Inflammatory macrophage treated with lipopolysaccharide for 4 hours (primary cell): ENCODE measurements around the gene SPIRE2.

Source experiments
- DNase-seq: peaks from one replicate; pipeline ENCODE4 v3.0.0-alpha.2; 2020

The SPIRE2 gene

GRCh38 chr16:89918453-89919347 lies 90.4 kb downstream of the SPIRE2 start, which contains the start of gene MC1R:
MC1R (plus strand) TSS chr16:89918862; CDS start chr16:89919259, 397 bp downstream.
- DNase-seq = no peak

DNA sequence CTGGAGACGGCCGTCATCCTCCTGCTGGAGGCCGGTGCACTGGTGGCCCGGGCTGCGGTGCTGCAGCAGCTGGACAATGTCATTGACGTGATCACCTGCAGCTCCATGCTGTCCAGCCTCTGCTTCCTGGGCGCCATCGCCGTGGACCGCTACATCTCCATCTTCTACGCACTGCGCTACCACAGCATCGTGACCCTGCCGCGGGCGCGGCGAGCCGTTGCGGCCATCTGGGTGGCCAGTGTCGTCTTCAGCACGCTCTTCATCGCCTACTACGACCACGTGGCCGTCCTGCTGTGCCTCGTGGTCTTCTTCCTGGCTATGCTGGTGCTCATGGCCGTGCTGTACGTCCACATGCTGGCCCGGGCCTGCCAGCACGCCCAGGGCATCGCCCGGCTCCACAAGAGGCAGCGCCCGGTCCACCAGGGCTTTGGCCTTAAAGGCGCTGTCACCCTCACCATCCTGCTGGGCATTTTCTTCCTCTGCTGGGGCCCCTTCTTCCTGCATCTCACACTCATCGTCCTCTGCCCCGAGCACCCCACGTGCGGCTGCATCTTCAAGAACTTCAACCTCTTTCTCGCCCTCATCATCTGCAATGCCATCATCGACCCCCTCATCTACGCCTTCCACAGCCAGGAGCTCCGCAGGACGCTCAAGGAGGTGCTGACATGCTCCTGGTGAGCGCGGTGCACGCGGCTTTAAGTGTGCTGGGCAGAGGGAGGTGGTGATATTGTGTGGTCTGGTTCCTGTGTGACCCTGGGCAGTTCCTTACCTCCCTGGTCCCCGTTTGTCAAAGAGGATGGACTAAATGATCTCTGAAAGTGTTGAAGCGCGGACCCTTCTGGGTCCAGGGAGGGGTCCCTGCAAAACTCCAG lies 91.5 kb downstream of the SPIRE2 start:
- no peak for DNase-seq

DNA sequence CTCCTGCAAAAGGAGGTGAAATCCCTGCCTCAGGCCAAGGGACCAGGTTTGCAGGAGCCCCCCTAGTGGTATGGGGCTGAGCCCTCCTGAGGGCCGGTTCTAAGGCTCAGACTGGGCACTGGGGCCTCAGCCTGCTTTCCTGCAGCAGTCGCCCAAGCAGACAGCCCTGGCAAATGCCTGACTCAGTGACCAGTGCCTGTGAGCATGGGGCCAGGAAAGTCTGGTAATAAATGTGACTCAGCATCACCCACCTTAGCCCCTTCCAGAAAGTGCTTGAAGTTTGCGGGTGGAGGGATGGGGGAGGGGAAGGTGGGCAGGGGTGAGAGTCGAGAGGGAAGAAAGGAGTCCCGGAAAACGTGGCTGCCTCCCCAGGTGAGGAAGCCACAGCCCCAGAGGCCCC lies 92.4 kb downstream of the SPIRE2 start:
- DNase-seq = no peak
